Suprapubic skin (tissue), 4 donors: Measurements from ENCODE around the gene MUC5B.
"Not testable (repeated sequence)": the region's sequence is repeated elsewhere in the genome, so short reads cannot be mapped to it uniquely, and the experiment has no call there.

Experiments
- CTCF ChIP-seq, 2 donors: fragments of 200-600 bp in 1 of 2; fragments of 450-650 bp in 1 of 2; sonication (generic) in 1 of 2; IDR thresholded peaks; one replicate each; pipeline ENCODE4 v1.5.1; 2016 to 2019; ENCODE audit warnings: antibody characterized with exemption in 2 of 2, mild to moderate bottlenecking in 1 of 2, moderate library complexity in 1 of 2
- EP300 ChIP-seq: sonication (generic); formaldehyde crosslinking; IDR thresholded peaks from one replicate; pipeline ENCODE4 v1.6.1; 2017; ENCODE audit warnings: antibody characterized with exemption
- POLR2A ChIP-seq, 2 donors: fragments of 450-650 bp; IDR thresholded peaks; one replicate each; pipeline ENCODE4 v1.6.1; 2017; ENCODE audit warnings: antibody characterized with exemption in 2 of 2, mild to moderate bottlenecking in 2 of 2, moderate library complexity in 2 of 2
- POLR2AphosphoS5 ChIP-seq, 3 donors: sonication (generic); formaldehyde crosslinking; IDR thresholded peaks; one replicate each; pipeline ENCODE4 v1.6.1; 2017; ENCODE audit warnings: antibody characterized with exemption in 3 of 3

- TF ChIP-seq POLR2AphosphoS5 (IDR thresholded peaks at IDR 0.05); CTCF (IDR thresholded peaks at IDR 0.05); POLR2A (IDR thresholded peaks at IDR 0.05); EP300: not testable (repeated sequence)
Measured at GRCh38 chr11:1266976-1267375, 44.1 kb downstream of the MUC5B start.
